IMR-90 (cell line): ENCODE data around the gene STX17. TPM values are rescaled to one million over a fixed set of nuclear protein-coding genes. Genes with fewer than 3 reads are reported as not detected.

Experiments used
- ATAC-seq: fragments of 200-7000 bp; cut with Tn5 transposase; 2 replicates; pipeline ENCODE4 v1.9.1; 2020; ENCODE audit warnings: low read depth, mild to moderate bottlenecking, moderate library complexity
- BruUV-seq: library from RNA; stranded (reverse); fragments of 400-500 nt; replicated peaks from 2 replicates; lab custom pipeline; 2021; lab: Mats Ljungman, UMichigan
- CTCF ChIA-PET: fragments of 300-600 bp; formaldehyde crosslinking; extraction: SDS; loops from one replicate; lab custom pipeline; 2021; ENCODE audit warnings: antibody characterized with exemption; lab: Yijun Ruan, JAX
- POLR2A ChIA-PET: fragments of 300-600 bp; sonication (Branson Sonifier 250); formaldehyde crosslinking; loops from one replicate; lab custom pipeline; 2022; ENCODE audit warnings: antibody characterized with exemption; ENCODE audit not compliant: unreplicated experiment; lab: Charles Lee
- DNase-seq: peaks from one replicate; pipeline ENCODE4 v3.0.0; 2013
- H2AFZ ChIP-seq: replicated peaks from 2 replicates; pipeline ENCODE3; 2013; ENCODE audit warnings: low read length, mild to moderate bottlenecking; ENCODE audit not compliant: poor library complexity
- H2AK5ac ChIP-seq: 2 replicates; pipeline ENCODE4 v1.6.1; 2013; ENCODE audit warnings: low read depth, low read length, inconsistent platforms
- H2AK9ac ChIP-seq: replicated peaks from 2 replicates; pipeline ENCODE3; 2013; ENCODE audit warnings: mild to moderate bottlenecking, low read depth, low read length, moderate library complexity; ENCODE audit not compliant: poor library complexity
- H2BK120ac ChIP-seq: 2 replicates; pipeline ENCODE4 v1.6.1; 2013; ENCODE audit warnings: low read depth, low read length, inconsistent platforms
- H2BK15ac ChIP-seq: 3 replicates; pipeline ENCODE4 v1.6.1; 2013; ENCODE audit warnings: low read depth, low read length, inconsistent platforms
- H2BK20ac ChIP-seq: 2 replicates; pipeline ENCODE4 v1.6.1; 2013; ENCODE audit warnings: low read depth, mild to moderate bottlenecking, inconsistent platforms, low read length, moderate library complexity
- H2BK5ac ChIP-seq: 2 replicates; pipeline ENCODE4 v1.6.1; 2013; ENCODE audit warnings: mild to moderate bottlenecking, low read depth, low read length, inconsistent platforms; ENCODE audit not compliant: poor library complexity, severe bottlenecking
- H3K14ac ChIP-seq: replicated peaks from 2 replicates; pipeline ENCODE4 v1.6.1; 2013; ENCODE audit warnings: low read depth, low read length, inconsistent platforms
- H3K18ac ChIP-seq: 2 replicates; pipeline ENCODE4 v1.6.1; 2013; ENCODE audit warnings: low read depth, low read length, control low read depth
- H3K23ac ChIP-seq: 2 replicates; pipeline ENCODE4 v1.6.1; 2013; ENCODE audit warnings: low read depth, low read length, inconsistent platforms
- H3K27ac ChIP-seq: 2 replicates; pipeline ENCODE4 v1.5.1; 2013; ENCODE audit warnings: mild to moderate bottlenecking, control low read depth, low read length; ENCODE audit not compliant: insufficient read depth
- H3K27me3 ChIP-seq: 2 replicates; pipeline ENCODE4 v1.6.1; 2013; ENCODE audit warnings: low read length; ENCODE audit not compliant: control insufficient read depth, insufficient read depth
- H3K36me3 ChIP-seq: 2 replicates; pipeline ENCODE4 v1.6.1; 2013; ENCODE audit warnings: low read length, mixed read lengths; ENCODE audit not compliant: control insufficient read depth, insufficient read depth
- H3K4ac ChIP-seq: 2 replicates; pipeline ENCODE4 v1.6.1; 2013; ENCODE audit warnings: low read depth, low read length, inconsistent platforms
- H3K4me1 ChIP-seq: 2 replicates; pipeline ENCODE4 v1.6.1; 2013; ENCODE audit warnings: low read length, mixed read lengths; ENCODE audit not compliant: control insufficient read depth, insufficient read depth
- H3K4me2 ChIP-seq: 2 replicates; pipeline ENCODE4 v1.6.1; 2013; ENCODE audit warnings: low read depth, mild to moderate bottlenecking, control low read depth, low read length, moderate library complexity
- H3K4me3 ChIP-seq: 2 replicates; pipeline ENCODE4 v1.5.1; 2013; ENCODE audit warnings: low read depth, mild to moderate bottlenecking, control low read depth, low read length, moderate library complexity; ENCODE audit not compliant: insufficient read depth
- H3K56ac ChIP-seq: 2 replicates; pipeline ENCODE4 v1.6.1; 2013; ENCODE audit warnings: low read length, inconsistent platforms; ENCODE audit not compliant: insufficient read depth; ENCODE audit errors: extremely low read depth
- H3K79me1 ChIP-seq, 2 experiments: 2 replicates each; pipeline ENCODE4 v1.6.1; 2013; ENCODE audit warnings: low read length in 2 of 2, inconsistent platforms in 1 of 2, low read depth in 1 of 2
- H3K9ac ChIP-seq: 2 replicates; pipeline ENCODE4 v1.6.1; 2013; ENCODE audit warnings: low read depth, low read length, control low read depth
- H3K9me1 ChIP-seq: 2 replicates; pipeline ENCODE4 v1.6.1; 2013; ENCODE audit warnings: low read length, inconsistent platforms; ENCODE audit not compliant: insufficient read depth
- H3K9me3 ChIP-seq: 2 replicates; pipeline ENCODE4 v1.6.1; 2013; ENCODE audit warnings: low read length; ENCODE audit not compliant: control insufficient read depth, insufficient read depth
- H4K20me1 ChIP-seq: 2 replicates; pipeline ENCODE4 v1.6.1; 2013; ENCODE audit warnings: low read length, inconsistent platforms; ENCODE audit not compliant: insufficient read depth
- H4K5ac ChIP-seq: 2 replicates; pipeline ENCODE4 v1.6.1; 2013; ENCODE audit warnings: mild to moderate bottlenecking, low read depth, low read length, control low read depth
- H4K8ac ChIP-seq, 2 experiments: 2 replicates each; pipeline ENCODE4 v1.6.1; 2013; ENCODE audit warnings: low read depth in 2 of 2, low read length in 2 of 2, control low read depth in 1 of 2, inconsistent platforms in 1 of 2
- H4K91ac ChIP-seq: 2 replicates; pipeline ENCODE4 v1.6.1; 2013; ENCODE audit warnings: low read depth, low read length, inconsistent platforms; ENCODE audit not compliant: insufficient read depth
- BHLHE40 ChIP-seq: fragments of 150-350 bp; IDR thresholded peaks from 2 replicates; pipeline ENCODE4 v1.6.1; 2016; ENCODE audit warnings: mild to moderate bottlenecking, low read depth, low read length
- CEBPB ChIP-seq: IDR thresholded peaks from 2 replicates; pipeline ENCODE4 v1.6.1; 2012; ENCODE audit warnings: low read depth, low read length, improper control_type of control experiment
- FOS ChIP-seq: fragments of 150-350 bp; IDR thresholded peaks from 2 replicates; pipeline ENCODE4 v1.6.1; 2016; ENCODE audit warnings: low read depth, low read length
- MAFK ChIP-seq: IDR thresholded peaks from 2 replicates; pipeline ENCODE4 v1.6.1; 2012; ENCODE audit warnings: low read depth, low read length, improper control_type of control experiment
- MAZ ChIP-seq: IDR thresholded peaks from 2 replicates; pipeline ENCODE4 v1.6.1; 2012; ENCODE audit warnings: low read depth, mild to moderate bottlenecking, low read length, improper control_type of control experiment, moderate library complexity, borderline replicate concordance
- NFE2L2 ChIP-seq: fragments of 150-350 bp; IDR thresholded peaks from 2 replicates; pipeline ENCODE4 v1.6.1; 2016; ENCODE audit warnings: low read depth, mild to moderate bottlenecking, low read length
- RAD21 ChIP-seq: IDR thresholded peaks from 2 replicates; pipeline ENCODE4 v1.6.1; 2012; ENCODE audit warnings: low read length, improper control_type of control experiment
- RCOR1 ChIP-seq: IDR thresholded peaks from 2 replicates; pipeline ENCODE4 v1.6.1; 2012; ENCODE audit warnings: mild to moderate bottlenecking, low read length, improper control_type of control experiment; ENCODE audit not compliant: insufficient replicate concordance
- SMC3 ChIP-seq: fragments of 150-350 bp; IDR thresholded peaks from 2 replicates; pipeline ENCODE4 v1.6.1; 2016; ENCODE audit warnings: low read depth, mild to moderate bottlenecking, antibody characterized with exemption, low read length, moderate library complexity
- USF2 ChIP-seq: fragments of 150-350 bp; IDR thresholded peaks from 2 replicates; pipeline ENCODE4 v1.6.1; 2017; ENCODE audit warnings: mild to moderate bottlenecking, antibody characterized with exemption, low read length, low read depth
- WGBS, 2 experiments: methylation state at CpG; one replicate each; pipeline versions ENCODE4 v1.1.5 to v1.1.7; 2013; ENCODE audit warnings: missing lambda C conversion rate in 2 of 2; ENCODE audit not compliant: insufficient read length in 1 of 2; ENCODE audit errors: extremely low coverage in 2 of 2; 5-methylcytosine and 5-hydroxymethylcytosine counted together
- dilution Hi-C: fragments of 300-500 bp; cut with HindIII; formaldehyde crosslinking; loops from one replicate; pipeline ENCODE4 v1.14.3; 2018; ENCODE audit warnings: low sequenced_read_pairs; ENCODE audit not compliant: unreplicated experiment
- in situ Hi-C: fragments of 300-500 bp; cut with MboI; formaldehyde crosslinking; loops from 3 replicates; pipeline ENCODE4 v1.14.3; 2019; ENCODE audit warnings: low sequenced_read_pairs, inconsistent platforms, mixed read lengths
- intact Hi-C: fragments of 100-400 bp; cut with micrococcal nuclease; formaldehyde crosslinking; loops from 2 replicates; pipeline ENCODE4 v1.10.0; 2022
- polyA plus RNA-seq, 3 experiments: library from polyadenylated mRNA; depleted of rRNA; stranded (reverse); fragments of >200 nt; gene quantifications; 2 replicates each; pipeline ENCODE4 v1.2.3, GENCODE V29; 2012; ENCODE audit warnings: low replicate concordance in 1 of 3
- total RNA-seq: library from RNA; depleted of rRNA; stranded (reverse); fragments of >200 nt; gene quantifications from 2 replicates; pipeline ENCODE4 v1.2.3, GENCODE V29; 2012
- TF ChIP-seq, protein P1 (sequence below): conservative IDR thresholded peaks from 2 replicates; pipeline ENCODE4 v1.5.1; 2012; ENCODE audit warnings: mild to moderate bottlenecking, low read depth, low read length, improper control_type of control experiment

STX17 gene
- total and polyA plus RNA-seq, 2 of the 4 experiments (the other 2 are of a cell fraction), result 6.2 to 11.7 TPM

DNA sequence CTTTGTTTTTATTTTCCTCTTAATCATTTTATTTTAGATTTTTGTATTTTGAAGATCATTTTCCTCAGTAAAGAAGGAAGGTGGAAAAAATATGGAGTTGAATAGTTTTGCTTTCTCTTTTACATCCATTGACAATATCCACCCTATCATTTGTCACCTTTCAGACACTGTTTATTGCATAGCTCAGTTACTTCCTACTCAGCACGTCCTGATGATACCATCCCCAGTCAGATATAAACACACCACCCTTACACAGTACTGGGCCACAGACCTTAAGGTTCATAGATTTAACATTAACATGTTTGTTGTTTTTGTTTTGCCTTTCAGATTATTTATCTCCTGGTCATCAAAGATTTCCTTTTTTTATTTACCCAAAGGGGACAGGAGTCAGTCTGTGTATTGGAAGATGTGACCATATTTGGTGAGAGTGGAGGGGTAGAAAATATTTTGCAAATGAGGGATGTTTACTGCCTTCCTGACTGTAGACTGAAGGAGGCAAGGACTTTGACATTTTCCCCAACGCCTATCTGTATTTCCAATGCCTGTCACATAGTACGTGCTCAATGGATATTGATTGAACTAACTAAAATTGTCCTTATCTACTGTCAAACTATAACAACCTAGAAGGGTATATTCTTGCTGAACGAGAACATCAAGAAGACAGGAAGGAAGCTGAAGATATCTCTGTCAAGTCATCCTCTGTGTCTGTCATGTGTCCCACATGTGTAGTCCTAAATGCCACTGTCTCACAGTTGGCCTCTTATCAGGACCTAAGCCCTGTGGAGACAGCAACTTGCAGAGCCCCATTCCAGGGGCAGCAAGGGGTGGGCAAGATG, 15.6 kb downstream of the STX17 start:
- Histone ChIP-seq H2BK15ac (no peak overlapping the region), H2BK120ac (no peak overlapping the region), H3K9me1 (peaks cover 6% of the 10 kb centered on the region; the same call in 1 of the 2 replicates), H3K18ac (no peak overlapping the region), H2BK20ac (no peak overlapping the region), H3K4me1 (no peaks in the 10 kb centered on the region), H3K36me3 (peaks cover 22% of the 10 kb centered on the region), H4K8ac (no peak overlapping the region), H3K4me2 (no peak overlapping the region), H3K56ac (no peak overlapping the region), H3K9ac (no peak overlapping the region), H3K27me3 (no peaks in the 10 kb centered on the region), H4K20me1 (no peaks in the 10 kb centered on the region), H3K27ac (no peak overlapping the region), H3K4ac (no peak overlapping the region), H2AK5ac (no peak overlapping the region), H4K5ac (no peak overlapping the region), H3K14ac (no peak overlapping the region; the same call in 1 of the 2 replicates), H2BK5ac (no peak overlapping the region), H4K91ac (no peak overlapping the region), H2AK9ac (no peak overlapping the region), H3K9me3 (0 out of 2 replicates have a peak, but pooled peaks cover 3% of the 10 kb centered on the region), H3K4me3 (no peak overlapping the region), H2AFZ (no peak overlapping the region), H3K79me1 (peaks cover 0 to 13% of the 10 kb centered on the region in 2 experiments; a peak in 3 of 4 replicates), H3K23ac (no peak overlapping the region)
- in situ Hi-C loops (no loop called here), intact Hi-C loops (no loop called here), dilution Hi-C loops (no loop called here)
- DNase-seq, result no peak
- ATAC-seq, result no peak; the same call in 1 of the 2 replicates
- TF ChIP-seq FOS, result no peak
- no peak for TF ChIP-seq MAZ
- no peak for TF ChIP-seq RAD21
- no peak for TF ChIP-seq MAFK
- no peak for TF ChIP-seq RCOR1
- no peak for TF ChIP-seq BHLHE40
- TF ChIP-seq NFE2L2, result no peak
- TF ChIP-seq, protein P1, sequence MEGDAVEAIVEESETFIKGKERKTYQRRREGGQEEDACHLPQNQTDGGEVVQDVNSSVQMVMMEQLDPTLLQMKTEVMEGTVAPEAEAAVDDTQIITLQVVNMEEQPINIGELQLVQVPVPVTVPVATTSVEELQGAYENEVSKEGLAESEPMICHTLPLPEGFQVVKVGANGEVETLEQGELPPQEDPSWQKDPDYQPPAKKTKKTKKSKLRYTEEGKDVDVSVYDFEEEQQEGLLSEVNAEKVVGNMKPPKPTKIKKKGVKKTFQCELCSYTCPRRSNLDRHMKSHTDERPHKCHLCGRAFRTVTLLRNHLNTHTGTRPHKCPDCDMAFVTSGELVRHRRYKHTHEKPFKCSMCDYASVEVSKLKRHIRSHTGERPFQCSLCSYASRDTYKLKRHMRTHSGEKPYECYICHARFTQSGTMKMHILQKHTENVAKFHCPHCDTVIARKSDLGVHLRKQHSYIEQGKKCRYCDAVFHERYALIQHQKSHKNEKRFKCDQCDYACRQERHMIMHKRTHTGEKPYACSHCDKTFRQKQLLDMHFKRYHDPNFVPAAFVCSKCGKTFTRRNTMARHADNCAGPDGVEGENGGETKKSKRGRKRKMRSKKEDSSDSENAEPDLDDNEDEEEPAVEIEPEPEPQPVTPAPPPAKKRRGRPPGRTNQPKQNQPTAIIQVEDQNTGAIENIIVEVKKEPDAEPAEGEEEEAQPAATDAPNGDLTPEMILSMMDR, result no peak
- no peak for TF ChIP-seq SMC3
- no peak for TF ChIP-seq CEBPB
- TF ChIP-seq USF2, result no peak
- CTCF ChIA-PET, result no interaction called here
- BruUV-seq, result no TSS peak
- WGBS, 2 experiments, result no CpG with 5 or more reads among the region's 4 CpGs
- POLR2A ChIA-PET, result no interaction called here
